Endothelial cell of umbilical vein (primary cell): ENCODE data around the gene ATXN7.

Experiments
- EZH2 ChIP-seq: IDR thresholded peaks from 2 replicates; pipeline ENCODE4 v1.6.1; 2012; ENCODE audit warnings: borderline replicate concordance, low read depth, mild to moderate bottlenecking, moderate library complexity, low read length, inconsistent platforms; ENCODE audit not compliant: severe bottlenecking
- GATA2 ChIP-seq: IDR thresholded peaks from 2 replicates; pipeline ENCODE4 v1.7.0; 2011; ENCODE audit warnings: low read depth, mild to moderate bottlenecking, moderate library complexity, mixed read lengths, low read length; ENCODE audit not compliant: insufficient read length, insufficient read depth
- POLR2A ChIP-seq: IDR thresholded peaks from 2 replicates; pipeline ENCODE4 v1.6.1; 2012; ENCODE audit warnings: low read depth, mild to moderate bottlenecking, control low read depth, low read length
- POLR2AphosphoS5 ChIP-seq: IDR thresholded peaks from 2 replicates; pipeline ENCODE4 v1.6.1; 2012; ENCODE audit warnings: low read depth, mild to moderate bottlenecking, control low read depth, low read length, moderate library complexity; ENCODE audit not compliant: insufficient read depth
- TF ChIP-seq, protein P1 (sequence below), 2 donors: IDR thresholded peaks; 1 replicate in 1 of 2; 2 replicates in 1 of 2; pipeline ENCODE4 v1.5.1; 2011; ENCODE audit warnings: low read length in 2 of 2, mild to moderate bottlenecking in 2 of 2, moderate library complexity in 2 of 2, control low read depth in 1 of 2, inconsistent platforms in 1 of 2, low read depth in 1 of 2; ENCODE audit not compliant: insufficient read depth in 1 of 2; ENCODE audit errors: extremely low read depth in 1 of 2
- TF ChIP-seq, protein P2 (sequence below): IDR thresholded peaks from 2 replicates; pipeline ENCODE4 v1.6.1; 2011; ENCODE audit not compliant: insufficient read depth, insufficient read length

DNA sequence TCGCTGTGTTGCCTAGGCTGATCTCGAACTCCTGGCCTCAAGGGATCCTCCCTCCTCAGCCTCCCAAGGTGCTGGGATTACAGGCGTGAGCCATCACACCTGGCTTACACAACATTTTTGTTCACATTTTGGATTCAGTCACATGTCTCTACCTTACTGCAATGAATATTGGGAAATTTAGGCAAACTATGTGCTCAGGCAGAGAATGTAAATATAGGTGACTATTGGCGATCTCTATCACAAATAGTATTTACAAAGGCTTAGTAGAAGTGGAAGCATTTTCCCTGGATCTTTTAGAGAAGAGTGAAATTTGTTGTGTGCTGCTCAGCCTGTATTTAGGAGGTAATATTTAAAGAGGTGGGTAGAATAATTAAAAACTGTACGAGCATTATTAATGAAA is 27.9 kb downstream of the ATXN7 start:
- TF ChIP-seq POLR2A (no peak), EZH2 (no peak), GATA2 (no peak), POLR2AphosphoS5 (no peak)
- TF ChIP-seq, protein P1, sequence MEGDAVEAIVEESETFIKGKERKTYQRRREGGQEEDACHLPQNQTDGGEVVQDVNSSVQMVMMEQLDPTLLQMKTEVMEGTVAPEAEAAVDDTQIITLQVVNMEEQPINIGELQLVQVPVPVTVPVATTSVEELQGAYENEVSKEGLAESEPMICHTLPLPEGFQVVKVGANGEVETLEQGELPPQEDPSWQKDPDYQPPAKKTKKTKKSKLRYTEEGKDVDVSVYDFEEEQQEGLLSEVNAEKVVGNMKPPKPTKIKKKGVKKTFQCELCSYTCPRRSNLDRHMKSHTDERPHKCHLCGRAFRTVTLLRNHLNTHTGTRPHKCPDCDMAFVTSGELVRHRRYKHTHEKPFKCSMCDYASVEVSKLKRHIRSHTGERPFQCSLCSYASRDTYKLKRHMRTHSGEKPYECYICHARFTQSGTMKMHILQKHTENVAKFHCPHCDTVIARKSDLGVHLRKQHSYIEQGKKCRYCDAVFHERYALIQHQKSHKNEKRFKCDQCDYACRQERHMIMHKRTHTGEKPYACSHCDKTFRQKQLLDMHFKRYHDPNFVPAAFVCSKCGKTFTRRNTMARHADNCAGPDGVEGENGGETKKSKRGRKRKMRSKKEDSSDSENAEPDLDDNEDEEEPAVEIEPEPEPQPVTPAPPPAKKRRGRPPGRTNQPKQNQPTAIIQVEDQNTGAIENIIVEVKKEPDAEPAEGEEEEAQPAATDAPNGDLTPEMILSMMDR (IDR thresholded peaks at IDR 0.05; ENCODE audit: extremely low read depth in 1 of 2, insufficient read depth in 1 of 2, low read depth in 1 of 2, low read length in 2 of 2) = no peak
- TF ChIP-seq, protein P2, sequence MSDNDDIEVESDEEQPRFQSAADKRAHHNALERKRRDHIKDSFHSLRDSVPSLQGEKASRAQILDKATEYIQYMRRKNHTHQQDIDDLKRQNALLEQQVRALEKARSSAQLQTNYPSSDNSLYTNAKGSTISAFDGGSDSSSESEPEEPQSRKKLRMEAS = no peak
